Neural progenitor cell (in vitro differentiated cells): Measurements from ENCODE around the gene CTIF. TPM values are rescaled to one million over a fixed set of nuclear protein-coding genes. Genes with fewer than 3 reads are reported as not detected.

Experiments used
- DNase-seq: peaks from one replicate; pipeline ENCODE4 v3.0.0-alpha.2; 2016; ENCODE audit warnings: low spot score
- H2AFZ ChIP-seq: fragments of 200-600 bp; sonication (generic); replicated peaks from 2 replicates; pipeline ENCODE4 v1.6.1; 2016; ENCODE audit warnings: antibody characterized with exemption
- H3F3A ChIP-seq: fragments of 200-600 bp; sonication (generic); 2 replicates; pipeline ENCODE4 v1.6.1; 2016; ENCODE audit warnings: antibody characterized with exemption, low read depth
- H3K27ac ChIP-seq: fragments of 200-600 bp; sonication (generic); 2 replicates; pipeline ENCODE4 v1.5.1; 2016; ENCODE audit warnings: mild to moderate bottlenecking
- H3K27me3 ChIP-seq: fragments of 200-600 bp; sonication (generic); 2 replicates; pipeline ENCODE4 v1.6.1; 2016; ENCODE audit warnings: mild to moderate bottlenecking, moderate library complexity
- H3K36me3 ChIP-seq: fragments of 200-600 bp; sonication (generic); 2 replicates; pipeline ENCODE4 v1.5.1; 2016
- H3K4me1 ChIP-seq: fragments of 200-600 bp; sonication (generic); 2 replicates; pipeline ENCODE4 v1.6.1; 2016; ENCODE audit warnings: mixed run types
- H3K4me2 ChIP-seq: fragments of 200-600 bp; sonication (generic); 2 replicates; pipeline ENCODE4 v1.6.1; 2016
- H3K4me3 ChIP-seq: fragments of 200-600 bp; sonication (generic); 2 replicates; pipeline ENCODE4 v1.5.1; 2016
- H3K79me2 ChIP-seq: fragments of 200-600 bp; sonication (generic); 2 replicates; pipeline ENCODE4 v1.6.1; 2016; ENCODE audit warnings: low read depth
- H3K9ac ChIP-seq: fragments of 200-600 bp; sonication (generic); 2 replicates; pipeline ENCODE4 v1.6.1; 2016
- H3K9me3 ChIP-seq: fragments of 200-600 bp; sonication (generic); 2 replicates; pipeline ENCODE4 v1.5.1; 2016; ENCODE audit warnings: low read depth
- H4K20me1 ChIP-seq: fragments of 200-600 bp; sonication (generic); 2 replicates; pipeline ENCODE4 v1.6.1; 2016; ENCODE audit warnings: low read depth
- H3K27ac Mint-ChIP-seq: 3 replicates; pipeline ENCODE4 v1.8.0; 2021; ENCODE audit warnings: mixed read lengths
- H3K27me3 Mint-ChIP-seq: 2 replicates; pipeline ENCODE4 v1.8.0; 2022; ENCODE audit warnings: low read depth, mild to moderate bottlenecking, inconsistent platforms, moderate library complexity, mixed read lengths; ENCODE audit not compliant: insufficient read depth
- H3K36me3 Mint-ChIP-seq: 3 replicates; pipeline ENCODE4 v1.8.0; 2021; ENCODE audit warnings: mixed read lengths
- H3K4me1 Mint-ChIP-seq: 3 replicates; pipeline ENCODE4 v1.8.0; 2021; ENCODE audit warnings: mixed read lengths
- H3K4me3 Mint-ChIP-seq: 3 replicates; pipeline ENCODE4 v1.8.0; 2021; ENCODE audit warnings: mild to moderate bottlenecking, moderate library complexity, mixed read lengths
- H3K9me3 Mint-ChIP-seq: 3 replicates; pipeline ENCODE4 v1.8.0; 2020; ENCODE audit warnings: mixed read lengths
- EZH2 ChIP-seq: fragments of 200-600 bp; sonication (generic); IDR thresholded peaks from 2 replicates; pipeline ENCODE4 v1.6.1; 2017; ENCODE audit warnings: antibody characterized with exemption, mild to moderate bottlenecking, moderate library complexity
- EZH2phosphoT487 ChIP-seq: fragments of 200-600 bp; sonication (generic); IDR thresholded peaks from 2 replicates; pipeline ENCODE4 v1.6.1; 2017; ENCODE audit warnings: antibody characterized with exemption
- total RNA-seq: library from RNA; depleted of rRNA; stranded (reverse); fragments of >200 nt; gene quantifications from 2 replicates; pipeline ENCODE4 v1.2.3, GENCODE V29; 2015; ENCODE audit warnings: low replicate concordance
- TF ChIP-seq, protein P1 (sequence below): fragments of 200-600 bp; sonication (generic); IDR thresholded peaks from 2 replicates; pipeline ENCODE4 v1.5.1; 2017; ENCODE audit warnings: antibody characterized with exemption, mild to moderate bottlenecking

The CTIF gene
- total RNA-seq, 1 donor from 2014 or later, result 17.6 TPM

DNA sequence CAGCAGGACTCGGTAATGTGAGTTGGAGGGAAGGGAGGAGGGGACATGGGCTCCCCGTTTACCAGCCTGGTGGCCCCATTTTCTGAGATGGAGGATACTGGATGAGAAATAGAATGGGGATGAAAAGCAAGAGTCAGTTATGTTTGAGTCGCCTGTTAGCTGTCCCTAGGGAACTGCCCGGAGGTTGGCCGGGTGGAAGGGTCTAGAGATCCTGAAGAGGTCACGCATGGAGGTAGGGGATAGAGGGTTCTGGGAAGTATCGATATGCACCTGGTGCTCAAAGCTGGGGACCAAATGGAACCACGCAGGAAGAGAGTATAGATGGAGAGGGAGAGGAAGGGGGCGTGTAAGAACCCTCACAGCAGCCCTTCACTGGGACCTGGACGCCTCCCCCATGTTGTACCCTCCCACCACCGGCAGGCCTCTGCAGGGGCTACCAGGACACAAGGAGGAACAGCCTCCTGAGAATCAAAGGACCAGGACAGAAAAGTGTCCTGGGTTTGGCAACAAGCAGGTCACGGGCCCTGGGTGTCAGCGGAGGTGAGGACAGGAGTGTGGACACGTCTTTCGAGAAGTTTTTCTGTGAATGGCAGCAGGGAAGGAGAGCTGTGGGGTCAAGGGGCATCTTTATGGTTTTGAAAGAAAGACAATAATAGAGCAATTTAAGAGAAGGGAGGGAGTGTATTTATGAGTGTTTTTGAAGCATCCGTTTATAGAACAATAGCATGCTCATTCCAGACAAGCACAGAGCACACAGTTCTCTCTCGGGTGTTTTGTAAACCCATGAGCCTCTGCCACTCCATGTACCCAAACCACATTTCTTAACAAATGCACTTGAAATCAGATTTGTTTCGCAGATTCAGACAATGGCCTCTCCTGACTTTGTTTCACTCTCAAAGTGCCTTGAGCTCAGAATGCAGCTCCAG lies 279.8 kb downstream of the CTIF start:
- H3K4me2 ChIP-seq, result no peak overlapping the region
- no peaks in the 10 kb centered on the region for H3K9me3 ChIP-seq
- H3K79me2 ChIP-seq, result no peaks in the 10 kb centered on the region
- Mint-ChIP-seq H3K4me3 (peak overlapping the region; percentile 2), H3K27ac (peak overlapping the region; percentile 52), H3K9me3 (peaks cover 4% of the 10 kb centered on the region), H3K36me3 (peaks cover 27% of the 10 kb centered on the region), H3K27me3 (peaks cover 5% of the 10 kb centered on the region), H3K4me1 (peaks cover 26% of the 10 kb centered on the region)
- H3K27ac ChIP-seq, result no peak overlapping the region
- TF ChIP-seq, protein P1, sequence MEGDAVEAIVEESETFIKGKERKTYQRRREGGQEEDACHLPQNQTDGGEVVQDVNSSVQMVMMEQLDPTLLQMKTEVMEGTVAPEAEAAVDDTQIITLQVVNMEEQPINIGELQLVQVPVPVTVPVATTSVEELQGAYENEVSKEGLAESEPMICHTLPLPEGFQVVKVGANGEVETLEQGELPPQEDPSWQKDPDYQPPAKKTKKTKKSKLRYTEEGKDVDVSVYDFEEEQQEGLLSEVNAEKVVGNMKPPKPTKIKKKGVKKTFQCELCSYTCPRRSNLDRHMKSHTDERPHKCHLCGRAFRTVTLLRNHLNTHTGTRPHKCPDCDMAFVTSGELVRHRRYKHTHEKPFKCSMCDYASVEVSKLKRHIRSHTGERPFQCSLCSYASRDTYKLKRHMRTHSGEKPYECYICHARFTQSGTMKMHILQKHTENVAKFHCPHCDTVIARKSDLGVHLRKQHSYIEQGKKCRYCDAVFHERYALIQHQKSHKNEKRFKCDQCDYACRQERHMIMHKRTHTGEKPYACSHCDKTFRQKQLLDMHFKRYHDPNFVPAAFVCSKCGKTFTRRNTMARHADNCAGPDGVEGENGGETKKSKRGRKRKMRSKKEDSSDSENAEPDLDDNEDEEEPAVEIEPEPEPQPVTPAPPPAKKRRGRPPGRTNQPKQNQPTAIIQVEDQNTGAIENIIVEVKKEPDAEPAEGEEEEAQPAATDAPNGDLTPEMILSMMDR, result no peak
- TF ChIP-seq EZH2 (no peak), EZH2phosphoT487 (no peak)
- H3K4me1 ChIP-seq, result no peaks in the 10 kb centered on the region
- no peak overlapping the region for H2AFZ ChIP-seq
- no peaks in the 10 kb centered on the region for H3F3A ChIP-seq
- no peaks in the 10 kb centered on the region for H3K27me3 ChIP-seq
- no peak for DNase-seq
- no peaks in the 10 kb centered on the region for H4K20me1 ChIP-seq
- H3K4me3 ChIP-seq, result no peak overlapping the region
- H3K36me3 ChIP-seq, result no peaks in the 10 kb centered on the region
- no peak overlapping the region for H3K9ac ChIP-seq

- peaks cover 23% of the 10 kb centered on the region for H3K4me1 Mint-ChIP-seq
- Histone ChIP-seq H3K9me3 (no peaks in the 10 kb centered on the region), H4K20me1 (no peaks in the 10 kb centered on the region), H3K9ac (no peak overlapping the region), H3K36me3 (no peaks in the 10 kb centered on the region), H3K4me3 (no peak overlapping the region), H3K4me1 (no peaks in the 10 kb centered on the region), H2AFZ (no peak overlapping the region), H3K27me3 (no peaks in the 10 kb centered on the region), H3K27ac (no peak overlapping the region), H3F3A (no peaks in the 10 kb centered on the region), H3K79me2 (no peaks in the 10 kb centered on the region), H3K4me2 (no peak overlapping the region)
- no peak overlapping the region for H3K27ac Mint-ChIP-seq
- DNase-seq, result no peak
- peaks cover 34% of the 10 kb centered on the region for H3K36me3 Mint-ChIP-seq
- H3K4me3 Mint-ChIP-seq, result no peak overlapping the region
- TF ChIP-seq EZH2phosphoT487 (no peak), EZH2 (no peak)
- TF ChIP-seq, protein P1, result no peak
- H3K9me3 Mint-ChIP-seq, result peaks cover 11% of the 10 kb centered on the region
- peaks cover 5% of the 10 kb centered on the region for H3K27me3 Mint-ChIP-seq
Measured at GRCh38 chr18:48819276-48819675, 280.4 kb downstream of the CTIF start.

DNA sequence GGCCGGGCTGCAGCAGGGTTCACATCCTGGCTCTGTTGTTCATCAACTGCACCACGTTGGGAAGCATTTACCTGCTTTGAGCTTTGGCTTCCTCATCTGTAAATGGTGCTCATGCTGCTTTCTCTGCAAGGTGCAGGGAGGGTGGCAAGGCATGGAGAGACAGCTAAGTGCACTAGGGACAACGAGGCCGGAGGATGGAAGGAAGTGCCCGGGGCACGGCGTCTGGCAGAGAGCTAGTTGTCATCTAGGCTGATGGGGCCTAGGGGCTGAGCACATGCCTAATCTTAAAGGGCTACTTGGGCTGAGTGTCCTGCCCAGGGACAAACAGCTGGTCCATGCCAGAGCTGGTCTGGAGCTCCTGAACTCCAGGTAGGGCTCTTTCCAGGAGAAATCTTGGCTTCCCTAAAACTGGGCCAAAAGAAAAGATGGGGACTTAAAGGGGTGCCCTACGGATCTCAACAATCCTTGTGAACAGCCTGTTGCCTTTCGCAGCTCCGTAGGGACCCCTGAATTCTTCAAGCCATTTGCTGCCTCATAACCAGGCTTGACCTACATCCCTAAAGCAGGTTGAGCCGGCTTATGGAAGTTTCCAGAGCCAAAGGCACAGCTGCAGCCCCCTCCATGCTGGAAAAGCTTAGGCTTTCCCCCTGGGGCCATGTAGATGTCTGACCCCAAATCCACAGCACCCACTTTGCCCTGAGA lies 281.1 kb downstream of the CTIF start:
- no peak overlapping the region for H3K4me2 ChIP-seq
- H3K79me2 ChIP-seq, result no peaks in the 10 kb centered on the region
- H3K27me3 Mint-ChIP-seq, result peaks cover 7% of the 10 kb centered on the region
- peaks cover under 1% of the 10 kb centered on the region for H3K4me1 ChIP-seq
- H3K9ac ChIP-seq, result no peak overlapping the region
- TF ChIP-seq, protein P1, result no peak
- TF ChIP-seq EZH2phosphoT487 (no peak), EZH2 (no peak)
- H3K4me3 ChIP-seq, result no peak overlapping the region
- no peaks in the 10 kb centered on the region for H3K9me3 ChIP-seq
- no peak overlapping the region for H3K27ac Mint-ChIP-seq
- H2AFZ ChIP-seq, result no peak overlapping the region
- no peaks in the 10 kb centered on the region for H3K36me3 ChIP-seq
- H3K4me3 Mint-ChIP-seq, result no peak overlapping the region
- no peak for DNase-seq
- H3K27me3 ChIP-seq, result no peaks in the 10 kb centered on the region
- H3F3A ChIP-seq, result no peaks in the 10 kb centered on the region
- no peak overlapping the region for H3K27ac ChIP-seq
- H3K36me3 Mint-ChIP-seq, result peaks cover 36% of the 10 kb centered on the region
- H4K20me1 ChIP-seq, result no peaks in the 10 kb centered on the region
- peaks cover 26% of the 10 kb centered on the region for H3K4me1 Mint-ChIP-seq
- peaks cover 14% of the 10 kb centered on the region for H3K9me3 Mint-ChIP-seq
